Neural cell (in vitro differentiated cells): Measurements from ENCODE around the gene RACK1. TPM values are rescaled to one million over a fixed set of nuclear protein-coding genes. Genes with fewer than 3 reads are reported as not detected.

Experiments
- H2AFZ ChIP-seq: fragments of 200-600, 300-800 bp; sonication (generic), shearing (Covaris generic); 2 replicates; pipeline ENCODE4 v1.6.0; 2014; ENCODE audit warnings: low read depth, mild to moderate bottlenecking, antibody characterized with exemption, low read length, moderate library complexity
- H3F3A ChIP-seq: fragments of 200-600 bp; shearing (Covaris generic); 2 replicates; pipeline ENCODE4 v1.6.1; 2016; ENCODE audit warnings: mild to moderate bottlenecking, moderate library complexity, mixed read lengths, antibody characterized with exemption, low read length; ENCODE audit not compliant: insufficient read depth, poor library complexity, severe bottlenecking
- H3K27ac ChIP-seq: fragments of 200-600, 300-800 bp; sonication (generic), shearing (Covaris generic); 2 replicates; pipeline ENCODE4 v1.5.1; 2014; ENCODE audit warnings: mild to moderate bottlenecking, low read length, moderate library complexity
- H3K27me3 ChIP-seq: fragments of 300-800, 200-600 bp; sonication (generic), shearing (Covaris generic); 2 replicates; pipeline ENCODE4 v1.6.0; 2014; ENCODE audit warnings: mild to moderate bottlenecking, low read depth, low read length, moderate library complexity; ENCODE audit not compliant: insufficient read depth
- H3K36me3 ChIP-seq: fragments of 300-800, 200-600 bp; sonication (generic), shearing (Covaris generic); 2 replicates; pipeline ENCODE4 v1.5.1; 2014; ENCODE audit warnings: mild to moderate bottlenecking, antibody characterized with exemption, low read length, moderate library complexity; ENCODE audit not compliant: insufficient read depth
- H3K4me2 ChIP-seq: fragments of 300-800, 200-600 bp; sonication (generic), shearing (Covaris generic); 2 replicates; pipeline ENCODE4 v1.6.0; 2014; ENCODE audit warnings: mild to moderate bottlenecking, low read length
- H3K4me3 ChIP-seq: fragments of 300-800, 200-600 bp; sonication (generic), shearing (Covaris generic); 2 replicates; pipeline ENCODE4 v1.5.1; 2014; ENCODE audit warnings: mild to moderate bottlenecking, low read length, moderate library complexity
- H3K79me2 ChIP-seq: fragments of 200-600 bp; shearing (Covaris generic); replicated peaks from 2 replicates; pipeline ENCODE4 v1.6.0; 2014; ENCODE audit warnings: mild to moderate bottlenecking, low read length, moderate library complexity; ENCODE audit not compliant: insufficient read depth
- H3K9ac ChIP-seq: fragments of 300-800, 200-600 bp; sonication (generic), shearing (Covaris generic); 2 replicates; pipeline ENCODE4 v1.6.1; 2016; ENCODE audit warnings: mild to moderate bottlenecking, low read length, mixed read lengths
- H3K9me2 ChIP-seq: fragments of 200-600 bp; shearing (Covaris generic); 2 replicates; pipeline ENCODE4 v1.6.1; 2016; ENCODE audit warnings: mild to moderate bottlenecking, low read length, mixed read lengths; ENCODE audit not compliant: insufficient read depth
- H3K9me3 ChIP-seq: fragments of 200-600, 300-800 bp; sonication (generic), shearing (Covaris generic); 2 replicates; pipeline ENCODE4 v1.6.1; 2016; ENCODE audit warnings: mild to moderate bottlenecking, mixed run types, low read length, moderate library complexity, mixed read lengths
- H4K20me1 ChIP-seq: fragments of 200-600 bp; shearing (Covaris generic); 2 replicates; pipeline ENCODE4 v1.6.1; 2016; ENCODE audit warnings: mild to moderate bottlenecking, mixed run types; ENCODE audit not compliant: insufficient read depth
- EP300 ChIP-seq: fragments of 450-650 bp; conservative IDR thresholded peaks from 2 replicates; pipeline ENCODE4 v1.6.1; 2014; ENCODE audit warnings: antibody characterized with exemption, mild to moderate bottlenecking, moderate library complexity; ENCODE audit not compliant: poor library complexity, severe bottlenecking
- EZH2 ChIP-seq: fragments of 200-600, 300-800 bp; shearing (Covaris generic), sonication (generic); IDR thresholded peaks from 2 replicates; pipeline ENCODE4 v1.6.1; 2014; ENCODE audit warnings: antibody characterized with exemption, low read length, borderline replicate concordance, mild to moderate bottlenecking; ENCODE audit not compliant: insufficient read depth, poor library complexity, severe bottlenecking
- MXI1 ChIP-seq: fragments of 450-650 bp; conservative IDR thresholded peaks from 2 replicates; pipeline ENCODE4 v1.6.1; 2014; ENCODE audit warnings: antibody characterized with exemption, mild to moderate bottlenecking; ENCODE audit not compliant: poor library complexity, severe bottlenecking
- POLR2AphosphoS5 ChIP-seq: IDR thresholded peaks from 2 replicates; pipeline ENCODE4 v1.6.1; 2012
- RAD21 ChIP-seq: fragments of 450-650 bp; conservative IDR thresholded peaks from 2 replicates; pipeline ENCODE4 v1.6.1; 2014; ENCODE audit warnings: antibody characterized with exemption, mild to moderate bottlenecking, moderate library complexity
- SMC3 ChIP-seq: fragments of 450-650 bp; conservative IDR thresholded peaks from 2 replicates; pipeline ENCODE4 v1.6.1; 2014; ENCODE audit warnings: antibody characterized with exemption, mild to moderate bottlenecking, moderate library complexity; ENCODE audit not compliant: poor library complexity
- TAF1 ChIP-seq: IDR thresholded peaks from 2 replicates; pipeline ENCODE4 v1.6.1; 2012; ENCODE audit warnings: low read depth
- polyA plus RNA-seq: library from polyadenylated mRNA; depleted of rRNA; stranded (reverse); fragments of >200 nt; gene quantifications from 2 replicates; pipeline ENCODE4 v1.2.3, GENCODE V29; 2014
- TF ChIP-seq, protein P1 (sequence below): fragments of 450-650 bp; IDR thresholded peaks from 2 replicates; pipeline ENCODE4 v1.5.1; 2014; ENCODE audit warnings: antibody characterized with exemption, mild to moderate bottlenecking, moderate library complexity; ENCODE audit not compliant: poor library complexity, severe bottlenecking
- TF ChIP-seq, protein P2 (sequence below): IDR thresholded peaks from 2 replicates; pipeline ENCODE4 v1.6.1; 2012; ENCODE audit warnings: borderline replicate concordance

RACK1 gene
- polyA plus RNA-seq, 1 donor from 2014 or later: 2,178 TPM

DNA sequence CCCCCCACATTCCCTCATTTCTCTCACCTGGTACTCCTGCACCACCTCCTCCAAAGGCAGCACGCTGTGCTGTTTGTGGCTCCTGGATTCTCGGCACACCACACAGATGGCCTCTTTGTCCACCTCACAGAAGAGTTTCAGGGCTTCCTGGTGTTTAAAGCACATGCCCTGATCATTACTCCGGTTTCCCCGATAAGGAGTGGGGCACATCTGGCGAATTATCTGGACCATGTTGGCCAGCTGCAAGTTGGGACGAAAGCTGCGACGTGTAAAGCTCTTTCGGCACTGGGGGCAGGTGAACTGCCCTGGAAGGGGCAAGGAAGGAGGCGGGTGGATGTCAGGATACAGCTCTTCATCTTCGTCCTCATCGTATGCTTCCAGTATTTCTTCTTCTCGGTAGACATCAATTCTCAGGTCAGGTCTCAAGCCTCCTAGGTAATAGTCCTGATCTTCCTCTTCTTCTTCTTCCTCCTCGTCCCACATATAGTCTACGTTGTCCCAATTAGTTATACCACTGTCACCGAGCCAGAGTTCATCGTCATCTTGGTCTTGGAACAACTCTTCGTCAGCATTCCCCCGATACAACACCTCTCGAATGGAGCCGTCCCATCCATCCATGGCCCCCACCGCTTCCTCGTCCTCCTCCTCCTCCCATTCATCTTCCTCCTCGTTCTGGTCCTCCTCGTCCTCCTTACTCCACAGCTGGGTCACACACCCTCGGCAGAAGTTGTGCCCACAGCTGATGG, 16.4 kb upstream of the RACK1 start:
- peak overlapping the region; percentile 99 for H2AFZ ChIP-seq
- H3K9ac ChIP-seq: peak overlapping the region; percentile 100
- no peaks in the 10 kb centered on the region for H3K27me3 ChIP-seq
- H3K4me2 ChIP-seq: peak overlapping the region; percentile 90
- TF ChIP-seq MXI1 (no peak), EZH2 (no peak), TAF1 (no peak), RAD21 (no peak), SMC3 (no peak)
- no peaks in the 10 kb centered on the region for H3K9me3 ChIP-seq
- no peaks in the 10 kb centered on the region for H3K9me2 ChIP-seq
- no peaks in the 10 kb centered on the region for H4K20me1 ChIP-seq
- H3K79me2 ChIP-seq: peaks cover 65% of the 10 kb centered on the region
- H3K36me3 ChIP-seq: no peaks in the 10 kb centered on the region
- peak overlapping the region; percentile 85 for H3K4me3 ChIP-seq
- peak overlapping the region; percentile 97 for H3K27ac ChIP-seq
- H3F3A ChIP-seq: no peaks in the 10 kb centered on the region

DNA sequence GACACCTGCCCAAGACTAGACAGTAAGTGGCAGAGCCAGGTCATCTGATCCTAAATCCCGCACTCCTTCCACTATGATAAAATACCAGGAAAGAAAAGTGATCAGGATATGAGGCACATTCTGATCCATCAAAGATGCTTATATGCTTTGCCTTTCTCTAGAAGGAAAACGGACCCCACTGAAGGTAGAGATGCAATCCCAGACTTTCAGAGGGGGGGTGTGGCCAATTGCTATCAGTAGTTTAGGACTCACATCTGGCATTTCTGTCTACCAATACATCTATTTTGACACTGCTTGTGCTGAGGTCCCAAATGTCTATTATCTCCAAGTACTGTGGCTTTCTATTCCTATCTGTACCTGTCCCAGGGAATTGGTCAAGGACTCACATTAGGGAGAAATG, 15.6 kb upstream of the RACK1 start:
- H3K27me3 ChIP-seq: no peaks in the 10 kb centered on the region
- no peaks in the 10 kb centered on the region for H3K36me3 ChIP-seq
- H3K27ac ChIP-seq: no peak overlapping the region
- H3K4me2 ChIP-seq: peak overlapping the region; percentile 90
- peak overlapping the region; percentile 100 for H3K9ac ChIP-seq
- H3K4me3 ChIP-seq: peak overlapping the region; percentile 85
- no peaks in the 10 kb centered on the region for H3K9me3 ChIP-seq
- peaks cover 68% of the 10 kb centered on the region for H3K79me2 ChIP-seq
- H2AFZ ChIP-seq: no peak overlapping the region
- H3K9me2 ChIP-seq: no peaks in the 10 kb centered on the region
- no peak for TF ChIP-seq TAF1
- TF ChIP-seq MXI1: no peak
- TF ChIP-seq POLR2AphosphoS5: no peak
- TF ChIP-seq, protein P1, sequence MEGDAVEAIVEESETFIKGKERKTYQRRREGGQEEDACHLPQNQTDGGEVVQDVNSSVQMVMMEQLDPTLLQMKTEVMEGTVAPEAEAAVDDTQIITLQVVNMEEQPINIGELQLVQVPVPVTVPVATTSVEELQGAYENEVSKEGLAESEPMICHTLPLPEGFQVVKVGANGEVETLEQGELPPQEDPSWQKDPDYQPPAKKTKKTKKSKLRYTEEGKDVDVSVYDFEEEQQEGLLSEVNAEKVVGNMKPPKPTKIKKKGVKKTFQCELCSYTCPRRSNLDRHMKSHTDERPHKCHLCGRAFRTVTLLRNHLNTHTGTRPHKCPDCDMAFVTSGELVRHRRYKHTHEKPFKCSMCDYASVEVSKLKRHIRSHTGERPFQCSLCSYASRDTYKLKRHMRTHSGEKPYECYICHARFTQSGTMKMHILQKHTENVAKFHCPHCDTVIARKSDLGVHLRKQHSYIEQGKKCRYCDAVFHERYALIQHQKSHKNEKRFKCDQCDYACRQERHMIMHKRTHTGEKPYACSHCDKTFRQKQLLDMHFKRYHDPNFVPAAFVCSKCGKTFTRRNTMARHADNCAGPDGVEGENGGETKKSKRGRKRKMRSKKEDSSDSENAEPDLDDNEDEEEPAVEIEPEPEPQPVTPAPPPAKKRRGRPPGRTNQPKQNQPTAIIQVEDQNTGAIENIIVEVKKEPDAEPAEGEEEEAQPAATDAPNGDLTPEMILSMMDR: no peak
- no peak for TF ChIP-seq RAD21
- no peak for TF ChIP-seq EP300
- no peak for TF ChIP-seq SMC3
- no peak for TF ChIP-seq EZH2
- TF ChIP-seq, protein P2, sequence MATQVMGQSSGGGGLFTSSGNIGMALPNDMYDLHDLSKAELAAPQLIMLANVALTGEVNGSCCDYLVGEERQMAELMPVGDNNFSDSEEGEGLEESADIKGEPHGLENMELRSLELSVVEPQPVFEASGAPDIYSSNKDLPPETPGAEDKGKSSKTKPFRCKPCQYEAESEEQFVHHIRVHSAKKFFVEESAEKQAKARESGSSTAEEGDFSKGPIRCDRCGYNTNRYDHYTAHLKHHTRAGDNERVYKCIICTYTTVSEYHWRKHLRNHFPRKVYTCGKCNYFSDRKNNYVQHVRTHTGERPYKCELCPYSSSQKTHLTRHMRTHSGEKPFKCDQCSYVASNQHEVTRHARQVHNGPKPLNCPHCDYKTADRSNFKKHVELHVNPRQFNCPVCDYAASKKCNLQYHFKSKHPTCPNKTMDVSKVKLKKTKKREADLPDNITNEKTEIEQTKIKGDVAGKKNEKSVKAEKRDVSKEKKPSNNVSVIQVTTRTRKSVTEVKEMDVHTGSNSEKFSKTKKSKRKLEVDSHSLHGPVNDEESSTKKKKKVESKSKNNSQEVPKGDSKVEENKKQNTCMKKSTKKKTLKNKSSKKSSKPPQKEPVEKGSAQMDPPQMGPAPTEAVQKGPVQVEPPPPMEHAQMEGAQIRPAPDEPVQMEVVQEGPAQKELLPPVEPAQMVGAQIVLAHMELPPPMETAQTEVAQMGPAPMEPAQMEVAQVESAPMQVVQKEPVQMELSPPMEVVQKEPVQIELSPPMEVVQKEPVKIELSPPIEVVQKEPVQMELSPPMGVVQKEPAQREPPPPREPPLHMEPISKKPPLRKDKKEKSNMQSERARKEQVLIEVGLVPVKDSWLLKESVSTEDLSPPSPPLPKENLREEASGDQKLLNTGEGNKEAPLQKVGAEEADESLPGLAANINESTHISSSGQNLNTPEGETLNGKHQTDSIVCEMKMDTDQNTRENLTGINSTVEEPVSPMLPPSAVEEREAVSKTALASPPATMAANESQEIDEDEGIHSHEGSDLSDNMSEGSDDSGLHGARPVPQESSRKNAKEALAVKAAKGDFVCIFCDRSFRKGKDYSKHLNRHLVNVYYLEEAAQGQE: no peak
- no peaks in the 10 kb centered on the region for H4K20me1 ChIP-seq
- H3F3A ChIP-seq: no peaks in the 10 kb centered on the region
